ENCODE data around the gene PMPCA.

The PMPCA gene

GRCh38 chr9:136379401-136379800 lies 31.1 kb upstream of the PMPCA start (continued):
- TF ChIP-seq, protein P1, sequence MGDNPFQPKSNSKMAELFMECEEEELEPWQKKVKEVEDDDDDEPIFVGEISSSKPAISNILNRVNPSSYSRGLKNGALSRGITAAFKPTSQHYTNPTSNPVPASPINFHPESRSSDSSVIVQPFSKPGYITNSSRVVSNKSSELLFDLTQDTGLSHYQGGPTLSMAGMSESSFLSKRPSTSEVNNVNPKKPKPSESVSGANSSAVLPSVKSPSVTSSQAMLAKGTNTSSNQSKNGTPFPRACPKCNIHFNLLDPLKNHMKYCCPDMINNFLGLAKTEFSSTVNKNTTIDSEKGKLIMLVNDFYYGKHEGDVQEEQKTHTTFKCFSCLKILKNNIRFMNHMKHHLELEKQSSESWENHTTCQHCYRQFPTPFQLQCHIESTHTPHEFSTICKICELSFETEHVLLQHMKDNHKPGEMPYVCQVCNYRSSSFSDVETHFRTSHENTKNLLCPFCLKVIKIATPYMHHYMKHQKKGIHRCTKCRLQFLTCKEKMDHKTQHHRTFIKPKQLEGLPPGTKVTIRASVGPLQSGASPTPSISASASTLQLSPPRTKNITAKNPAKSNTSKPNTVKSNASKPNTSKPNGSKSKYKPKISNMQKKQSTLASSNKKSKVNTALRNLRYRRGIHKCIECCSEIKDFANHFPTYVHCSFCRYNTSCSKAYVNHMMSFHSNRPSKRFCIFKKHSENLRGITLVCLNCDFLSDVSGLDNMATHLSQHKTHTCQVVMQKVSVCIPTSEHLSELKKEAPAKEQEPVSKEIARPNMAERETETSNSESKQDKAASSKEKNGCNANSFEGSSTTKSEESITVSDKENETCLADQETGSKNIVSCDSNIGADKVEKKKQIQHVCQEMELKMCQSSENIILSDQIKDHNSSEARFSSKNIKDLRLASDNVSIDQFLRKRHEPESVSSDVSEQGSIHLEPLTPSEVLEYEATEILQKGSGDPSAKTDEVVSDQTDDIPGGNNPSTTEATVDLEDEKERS (tag by site-specific recombination; IDR thresholded peaks at IDR 0.05): no peak

DNA sequence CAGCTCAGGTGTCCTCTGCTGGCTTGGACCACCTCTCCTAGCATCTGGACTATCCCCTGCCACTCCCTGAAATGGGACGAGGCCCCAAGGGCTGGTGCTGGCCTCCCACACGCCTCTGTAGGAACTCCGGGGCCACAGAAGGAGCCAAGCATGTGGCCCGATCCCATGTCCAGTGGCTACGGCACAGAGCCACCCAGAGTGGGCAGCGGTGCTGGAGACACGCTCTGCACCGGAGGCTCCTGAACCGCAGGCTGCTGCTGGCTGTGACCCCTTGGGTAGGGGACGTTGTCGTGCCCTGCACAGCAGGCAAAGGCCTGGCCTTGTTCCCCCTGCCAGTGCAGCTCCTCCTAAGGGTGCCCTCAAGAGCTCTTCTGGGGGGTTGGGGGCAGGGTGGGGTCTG lies 30.6 kb upstream of the PMPCA start:
- H3K9me3 ChIP-seq (ENCODE audit: control insufficient read depth, insufficient read depth, low read depth, low read length): no peaks in the 10 kb centered on the region
- ChIA-PET POLR2A (interaction anchor here (0.5 to 1.3 kb wide), 4 partner anchors 10 to 38 kb away, joined by 3 to 4 read pairs (median 4); no protein-coding TSS in a partner anchor), CTCF (interaction anchor here (1.0 kb wide), 1 partner anchor 21 kb away, joined by 3 read pairs; no protein-coding TSS in a partner anchor)
- peaks cover 3 to 98% of the 10 kb centered on the region in 2 experiments for H3K36me3 ChIP-seq (ENCODE audit: control insufficient read depth in 2 of 2, insufficient read depth in 1 of 2, low read length in 2 of 2)
- TF ChIP-seq GFI1B (tag by site-specific recombination; IDR thresholded peaks at IDR 0.05) (no peak), ZNF596 (tag by site-specific recombination; IDR thresholded peaks at IDR 0.05) (no peak), ZBTB1 (tag by site-specific recombination; IDR thresholded peaks at IDR 0.05) (no peak), ZNF394 (tag by site-specific recombination; IDR thresholded peaks at IDR 0.05; ENCODE audit: borderline replicate concordance) (no peak), ZNF248 (tag by site-specific recombination; IDR thresholded peaks at IDR 0.05) (no peak), ZNF292 (tag by site-specific recombination; IDR thresholded peaks at IDR 0.05; ENCODE audit: borderline replicate concordance, low read depth) (no peak), REST (tag by site-specific recombination; IDR thresholded peaks at IDR 0.05) (no peak), ZNF664 (tag by site-specific recombination; IDR thresholded peaks at IDR 0.05) (no peak), ZNF391 (tag by site-specific recombination; IDR thresholded peaks at IDR 0.05; ENCODE audit: borderline replicate concordance, low read depth) (no peak), ZNF76 (tag by site-specific recombination; IDR thresholded peaks at IDR 0.05; ENCODE audit: borderline replicate concordance, low read depth) (no peak), PRDM1 (tag by site-specific recombination; IDR thresholded peaks at IDR 0.05) (no peak), ZNF544 (tag by site-specific recombination; IDR thresholded peaks at IDR 0.05) (no peak)
- TF ChIP-seq, protein P2, sequence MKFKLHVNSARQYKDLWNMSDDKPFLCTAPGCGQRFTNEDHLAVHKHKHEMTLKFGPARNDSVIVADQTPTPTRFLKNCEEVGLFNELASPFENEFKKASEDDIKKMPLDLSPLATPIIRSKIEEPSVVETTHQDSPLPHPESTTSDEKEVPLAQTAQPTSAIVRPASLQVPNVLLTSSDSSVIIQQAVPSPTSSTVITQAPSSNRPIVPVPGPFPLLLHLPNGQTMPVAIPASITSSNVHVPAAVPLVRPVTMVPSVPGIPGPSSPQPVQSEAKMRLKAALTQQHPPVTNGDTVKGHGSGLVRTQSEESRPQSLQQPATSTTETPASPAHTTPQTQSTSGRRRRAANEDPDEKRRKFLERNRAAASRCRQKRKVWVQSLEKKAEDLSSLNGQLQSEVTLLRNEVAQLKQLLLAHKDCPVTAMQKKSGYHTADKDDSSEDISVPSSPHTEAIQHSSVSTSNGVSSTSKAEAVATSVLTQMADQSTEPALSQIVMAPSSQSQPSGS (tag by site-specific recombination; IDR thresholded peaks at IDR 0.05; ENCODE audit: low read depth): no peak
- no peak overlapping the region for H3K27ac ChIP-seq (ENCODE audit: extremely low read depth, low read depth, low read length)
- H3K4me1 ChIP-seq (ENCODE audit: control insufficient read depth, insufficient read depth, low read length): no peaks in the 10 kb centered on the region
- no peak overlapping the region for H3K4me3 ChIP-seq (ENCODE audit: low read depth, low read length)

- Histone ChIP-seq H3K9me3 (ENCODE audit: control insufficient read depth, insufficient read depth, low read depth, low read length) (no peaks in the 10 kb centered on the region), H3K36me3 (ENCODE audit: control insufficient read depth in 2 of 2, insufficient read depth in 1 of 2, low read length in 2 of 2) (peaks cover 8 to 98% of the 10 kb centered on the region in 2 experiments), H3K4me1 (ENCODE audit: control insufficient read depth, insufficient read depth, low read length) (no peaks in the 10 kb centered on the region), H3K4me3 (ENCODE audit: low read depth, low read length) (no peak overlapping the region), H3K27ac (ENCODE audit: extremely low read depth, low read depth, low read length) (no peak overlapping the region)
- POLR2A ChIA-PET: interaction anchor here (1.0 to 1.3 kb wide), 2 partner anchors 9 to 14 kb away, joined by 4 read pairs; no protein-coding TSS in a partner anchor
- CTCF ChIA-PET: interaction anchor here (1.0 kb wide), 1 partner anchor 21 kb away, joined by 3 read pairs; no protein-coding TSS in a partner anchor
- TF ChIP-seq, protein P3, sequence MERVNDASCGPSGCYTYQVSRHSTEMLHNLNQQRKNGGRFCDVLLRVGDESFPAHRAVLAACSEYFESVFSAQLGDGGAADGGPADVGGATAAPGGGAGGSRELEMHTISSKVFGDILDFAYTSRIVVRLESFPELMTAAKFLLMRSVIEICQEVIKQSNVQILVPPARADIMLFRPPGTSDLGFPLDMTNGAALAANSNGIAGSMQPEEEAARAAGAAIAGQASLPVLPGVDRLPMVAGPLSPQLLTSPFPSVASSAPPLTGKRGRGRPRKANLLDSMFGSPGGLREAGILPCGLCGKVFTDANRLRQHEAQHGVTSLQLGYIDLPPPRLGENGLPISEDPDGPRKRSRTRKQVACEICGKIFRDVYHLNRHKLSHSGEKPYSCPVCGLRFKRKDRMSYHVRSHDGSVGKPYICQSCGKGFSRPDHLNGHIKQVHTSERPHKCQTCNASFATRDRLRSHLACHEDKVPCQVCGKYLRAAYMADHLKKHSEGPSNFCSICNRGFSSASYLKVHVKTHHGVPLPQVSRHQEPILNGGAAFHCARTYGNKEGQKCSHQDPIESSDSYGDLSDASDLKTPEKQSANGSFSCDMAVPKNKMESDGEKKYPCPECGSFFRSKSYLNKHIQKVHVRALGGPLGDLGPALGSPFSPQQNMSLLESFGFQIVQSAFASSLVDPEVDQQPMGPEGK (tag by site-specific recombination; IDR thresholded peaks at IDR 0.05): no peak
- TF ChIP-seq ZNF148 (tag by site-specific recombination; IDR thresholded peaks at IDR 0.05; ENCODE audit: borderline replicate concordance) (no peak), ZFP37 (tag by site-specific recombination; IDR thresholded peaks at IDR 0.05) (no peak), GFI1B (tag by site-specific recombination; IDR thresholded peaks at IDR 0.05) (no peak)
Measured at GRCh38 chr9:136380381-136380780, 30.1 kb upstream of the PMPCA start.
